Fibroblast of lung (primary cell): ENCODE data around the gene IRF4. TPM values are rescaled to one million over a fixed set of nuclear protein-coding genes. Genes with fewer than 3 reads are reported as not detected.

Experiments used
- DNase-seq, 2 donors: peaks; one replicate each; pipeline versions ENCODE4 v3.0.0 to v3.0.0-alpha.2; 2010; ENCODE audit warnings: low read depth in 2 of 2
- H2AFZ ChIP-seq: 2 replicates; pipeline ENCODE4 v1.5.1; 2012; ENCODE audit warnings: low read length, control low read depth, inconsistent platforms
- H3K27ac ChIP-seq: 2 replicates; pipeline ENCODE4 v1.5.1; 2011; ENCODE audit warnings: low read length, control low read depth; ENCODE audit not compliant: insufficient read depth
- H3K27me3 ChIP-seq: 2 replicates; pipeline ENCODE4 v1.5.1; 2011; ENCODE audit warnings: mild to moderate bottlenecking, low read length; ENCODE audit not compliant: control insufficient read depth, insufficient read depth
- H3K36me3 ChIP-seq: 2 replicates; pipeline ENCODE4 v1.5.1; 2011; ENCODE audit warnings: low read length; ENCODE audit not compliant: control insufficient read depth, insufficient read depth
- H3K4me1 ChIP-seq: 2 replicates; pipeline ENCODE4 v1.5.1; 2011; ENCODE audit warnings: low read length; ENCODE audit not compliant: control insufficient read depth, insufficient read depth; ENCODE audit errors: extremely low read depth
- H3K4me2 ChIP-seq: 2 replicates; pipeline ENCODE4 v1.5.1; 2011; ENCODE audit warnings: low read length, control low read depth; ENCODE audit not compliant: insufficient read depth; ENCODE audit errors: extremely low read depth
- H3K4me3 ChIP-seq, 4 experiments: fragments of 200-600 bp in 1 of 4; sonication (generic) in 1 of 4; replicated peaks in 1 of 4; 2 replicates each; pipeline ENCODE4 v1.5.1; 2011 to 2016; ENCODE audit warnings: low read length in 4 of 4, low read depth in 3 of 4, mild to moderate bottlenecking in 3 of 4, control low read depth in 2 of 4, inconsistent platforms in 1 of 4, mixed read lengths in 1 of 4; ENCODE audit not compliant: insufficient read depth in 1 of 4; ENCODE audit errors: control extremely low read depth in 1 of 4
- H3K79me2 ChIP-seq: 2 replicates; pipeline ENCODE4 v1.5.1; 2012; ENCODE audit warnings: mild to moderate bottlenecking, low read length, inconsistent platforms; ENCODE audit not compliant: control insufficient read depth, insufficient read depth
- H3K9ac ChIP-seq: 2 replicates; pipeline ENCODE4 v1.5.1; 2011; ENCODE audit warnings: mild to moderate bottlenecking, low read length, control low read depth; ENCODE audit not compliant: insufficient read depth
- H3K9me3 ChIP-seq: 2 replicates; pipeline ENCODE4 v1.5.1; 2012; ENCODE audit warnings: low read depth, low read length; ENCODE audit not compliant: control insufficient read depth, insufficient read depth
- H4K20me1 ChIP-seq: 2 replicates; pipeline ENCODE4 v1.5.1; 2011; ENCODE audit warnings: low read length; ENCODE audit not compliant: control insufficient read depth, insufficient read depth; ENCODE audit errors: extremely low read depth
- CTCF ChIP-seq, 2 donors: IDR thresholded peaks in 1 of 2; conservative IDR thresholded peaks in 1 of 2; 1 replicate in 1 of 2; 2 replicates in 1 of 2; pipeline ENCODE4 v1.5.1; 2011 to 2012; ENCODE audit warnings: low read length in 2 of 2, control low read depth in 1 of 2, inconsistent platforms in 1 of 2, low read depth in 1 of 2, mild to moderate bottlenecking in 1 of 2
- EZH2 ChIP-seq: IDR thresholded peaks from 2 replicates; pipeline ENCODE4 v1.5.1; 2012; ENCODE audit warnings: low read length, control low read depth, mild to moderate bottlenecking; ENCODE audit errors: missing control alignments
- polyA plus RNA-seq, 2 donors: library from polyadenylated mRNA; depleted of rRNA in 1 of 2; stranded (reverse) in 1 of 2; unstranded in 1 of 2; fragments of >200 nt; gene quantifications; 2 replicates each; pipeline ENCODE4 v1.2.1, GENCODE V29; 2011 to 2012; ENCODE audit warnings: missing spikeins in 1 of 2
- total RNA-seq: library from RNA; depleted of rRNA; stranded (reverse); fragments of >200 nt; gene quantifications from 2 replicates; pipeline ENCODE4 v1.2.1, GENCODE V29; 2014

IRF4 gene
- total and polyA plus RNA-seq, 2 donors (not counting 1 experiment from before 2014, with no cell fraction given), result under 0.01 to 0.01 TPM

- H3K4me2 ChIP-seq, result no peak overlapping the region
These were observed 47.1 kb downstream of the IRF4 start for GRCh38 chr6:438634-439170.

GRCh38 chr6:439641-440167, 48.2 kb downstream of the IRF4 start:
- H3K9ac ChIP-seq, result no peak overlapping the region
- no peaks in the 10 kb centered on the region for H4K20me1 ChIP-seq
- no peaks in the 10 kb centered on the region for H3K4me1 ChIP-seq
- H3K27ac ChIP-seq, result no peak overlapping the region
- no peak overlapping the region for H3K4me3 ChIP-seq
- TF ChIP-seq CTCF (conservative IDR thresholded peaks at IDR 0.05 in 1 of 2, IDR thresholded peaks at IDR 0.05 in 1 of 2; ENCODE audit: low read depth in 1 of 2, low read length in 2 of 2) (no peak), EZH2 (no peak)
- no peak overlapping the region for H2AFZ ChIP-seq
- no peaks in the 10 kb centered on the region for H3K9me3 ChIP-seq
- no peaks in the 10 kb centered on the region for H3K36me3 ChIP-seq
- peak in 1 of 2 donors; percentile 42 for DNase-seq
- H3K27me3 ChIP-seq, result no peaks in the 10 kb centered on the region
- no peaks in the 10 kb centered on the region for H3K79me2 ChIP-seq
- H3K4me2 ChIP-seq, result no peak overlapping the region

More at GRCh38 chr6:438634-439170, 47.1 kb downstream of the IRF4 start:
- Histone ChIP-seq H3K36me3 (no peaks in the 10 kb centered on the region), H3K4me3 (no peak overlapping the region), H2AFZ (no peak overlapping the region), H3K4me1 (no peaks in the 10 kb centered on the region), H3K9me3 (no peaks in the 10 kb centered on the region), H4K20me1 (no peaks in the 10 kb centered on the region), H3K27me3 (peaks cover 2% of the 10 kb centered on the region), H3K9ac (no peak overlapping the region), H3K79me2 (no peaks in the 10 kb centered on the region), H3K27ac (no peak overlapping the region)
- DNase-seq, result no peak
- TF ChIP-seq CTCF (conservative IDR thresholded peaks at IDR 0.05 in 1 of 2, IDR thresholded peaks at IDR 0.05 in 1 of 2; ENCODE audit: low read depth in 1 of 2, low read length in 2 of 2), result no peak
- TF ChIP-seq EZH2, result no peak

- Histone ChIP-seq H3K4me3 (no peak overlapping the region), H3K79me2 (no peaks in the 10 kb centered on the region)
- DNase-seq, result no peak
These were observed 49.8 kb downstream of the IRF4 start for GRCh38 chr6:441126-441920.

More at GRCh38 chr6:441126-441920, 49.8 kb downstream of the IRF4 start:
- Histone ChIP-seq H4K20me1 (no peaks in the 10 kb centered on the region), H3K9me3 (no peaks in the 10 kb centered on the region), H3K27me3 (no peaks in the 10 kb centered on the region), H2AFZ (no peak overlapping the region), H3K27ac (no peak overlapping the region), H3K9ac (no peak overlapping the region), H3K36me3 (no peaks in the 10 kb centered on the region), H3K4me2 (no peak overlapping the region), H3K4me1 (no peaks in the 10 kb centered on the region)
- no peak for TF ChIP-seq EZH2
- TF ChIP-seq CTCF (conservative IDR thresholded peaks at IDR 0.05 in 1 of 2, IDR thresholded peaks at IDR 0.05 in 1 of 2; ENCODE audit: low read depth in 1 of 2, low read length in 2 of 2), result no peak
